PFSK-1 (cell line): ENCODE results near the gene CCDC85C.

Source experiments
- FOXP2 ChIP-seq: optimal IDR thresholded peaks from 2 replicates; pipeline ENCODE3; 2011; ENCODE audit warnings: borderline replicate concordance, control low read depth, inconsistent platforms; ENCODE audit not compliant: insufficient read depth; ENCODE audit errors: extremely low read length, extremely low read depth
- POLR2AphosphoS5 ChIP-seq: IDR thresholded peaks from 2 replicates; pipeline ENCODE4 v1.6.1; 2012; ENCODE audit warnings: low read depth, mild to moderate bottlenecking, control low read depth, low read length, moderate library complexity
- SIN3A ChIP-seq: IDR thresholded peaks from 2 replicates; pipeline ENCODE4 v1.6.1; 2012; ENCODE audit warnings: mild to moderate bottlenecking, low read length, moderate library complexity, borderline replicate concordance; ENCODE audit not compliant: insufficient read depth
- TAF1 ChIP-seq: IDR thresholded peaks from 2 replicates; pipeline ENCODE4 v1.6.1; 2012; ENCODE audit warnings: low read length, control low read depth, borderline replicate concordance; ENCODE audit not compliant: insufficient read depth
- TF ChIP-seq, protein P1 (sequence below), 2 experiments: IDR thresholded peaks; 2 replicates each; pipeline versions ENCODE4 v1.6.1 to v1.8.0; 2011 to 2012; ENCODE audit warnings: low read depth in 2 of 2, low read length in 2 of 2, control low read depth in 1 of 2, inconsistent platforms in 1 of 2, mild to moderate bottlenecking in 1 of 2, moderate library complexity in 1 of 2; ENCODE audit not compliant: insufficient read depth in 1 of 2

CCDC85C gene

DNA sequence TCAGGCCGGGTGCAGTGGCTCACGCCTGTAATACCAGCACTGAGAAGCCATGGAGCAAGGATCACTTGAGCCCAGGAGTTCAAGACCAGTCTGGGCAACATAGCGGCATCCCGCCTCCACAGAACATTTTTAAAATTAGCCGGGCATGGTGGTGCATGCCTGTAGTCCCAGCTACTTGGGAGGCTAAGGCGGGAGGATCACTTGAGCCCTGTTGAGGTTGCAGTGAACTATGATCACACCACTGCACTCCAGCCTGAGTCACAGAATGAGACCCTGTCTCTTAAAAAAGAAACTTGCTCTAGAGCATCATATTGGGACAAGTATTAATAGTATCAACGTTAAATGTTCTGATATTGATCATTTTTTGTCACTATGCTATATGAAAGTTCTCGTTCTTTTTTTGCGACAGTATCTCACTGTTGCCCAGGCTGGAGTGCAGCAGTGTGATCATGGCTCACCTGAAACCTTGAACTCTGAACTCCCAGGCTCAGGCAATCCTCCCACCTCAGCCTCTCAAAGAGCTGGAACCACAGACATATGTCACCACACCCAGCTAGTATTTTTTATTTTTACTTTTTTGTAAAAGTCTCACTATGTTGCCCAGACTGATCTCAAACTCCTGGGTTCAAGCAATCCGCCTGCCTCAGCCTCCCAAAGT lies 47.7 kb downstream of the CCDC85C start:
- TF ChIP-seq TAF1 (no peak), FOXP2 (no peak)

DNA sequence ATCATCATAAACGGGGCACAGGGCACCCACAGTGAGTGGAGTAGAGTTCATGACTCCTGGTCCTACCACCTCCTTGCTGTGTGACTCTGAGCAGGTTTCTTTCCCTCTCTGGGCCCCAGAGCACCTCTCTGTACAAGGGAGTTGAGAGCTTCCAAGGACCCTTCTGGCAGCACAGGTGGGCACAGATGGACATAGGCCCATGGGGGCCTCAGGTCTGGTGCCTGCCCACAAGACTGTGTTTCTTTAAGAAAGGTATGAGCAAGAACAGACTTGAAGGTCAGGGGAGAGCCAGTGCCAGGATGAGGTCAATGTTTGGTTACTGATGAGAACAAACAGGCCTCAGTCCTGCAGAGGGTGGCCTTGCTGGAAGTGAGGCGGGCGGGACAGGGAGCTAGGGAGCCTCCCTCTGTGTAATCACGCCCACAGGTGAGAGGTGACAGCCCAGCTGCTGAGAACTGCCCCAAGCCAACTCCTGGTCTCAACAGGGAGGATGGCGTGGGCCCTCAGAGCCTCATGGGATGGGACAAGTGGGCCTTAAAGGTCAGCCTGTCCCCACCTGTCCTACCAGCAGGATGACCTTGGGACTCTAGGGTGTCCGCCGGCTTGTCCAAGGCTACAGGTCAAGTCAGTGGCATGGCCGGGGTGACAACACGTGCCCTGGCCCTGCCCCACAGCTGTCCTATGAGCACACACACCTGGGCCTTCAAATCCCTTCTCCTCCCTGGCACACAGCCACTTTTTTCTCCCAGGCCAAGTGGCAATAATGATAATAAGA lies 49.1 kb downstream of the CCDC85C start:
- TF ChIP-seq, protein P1, sequence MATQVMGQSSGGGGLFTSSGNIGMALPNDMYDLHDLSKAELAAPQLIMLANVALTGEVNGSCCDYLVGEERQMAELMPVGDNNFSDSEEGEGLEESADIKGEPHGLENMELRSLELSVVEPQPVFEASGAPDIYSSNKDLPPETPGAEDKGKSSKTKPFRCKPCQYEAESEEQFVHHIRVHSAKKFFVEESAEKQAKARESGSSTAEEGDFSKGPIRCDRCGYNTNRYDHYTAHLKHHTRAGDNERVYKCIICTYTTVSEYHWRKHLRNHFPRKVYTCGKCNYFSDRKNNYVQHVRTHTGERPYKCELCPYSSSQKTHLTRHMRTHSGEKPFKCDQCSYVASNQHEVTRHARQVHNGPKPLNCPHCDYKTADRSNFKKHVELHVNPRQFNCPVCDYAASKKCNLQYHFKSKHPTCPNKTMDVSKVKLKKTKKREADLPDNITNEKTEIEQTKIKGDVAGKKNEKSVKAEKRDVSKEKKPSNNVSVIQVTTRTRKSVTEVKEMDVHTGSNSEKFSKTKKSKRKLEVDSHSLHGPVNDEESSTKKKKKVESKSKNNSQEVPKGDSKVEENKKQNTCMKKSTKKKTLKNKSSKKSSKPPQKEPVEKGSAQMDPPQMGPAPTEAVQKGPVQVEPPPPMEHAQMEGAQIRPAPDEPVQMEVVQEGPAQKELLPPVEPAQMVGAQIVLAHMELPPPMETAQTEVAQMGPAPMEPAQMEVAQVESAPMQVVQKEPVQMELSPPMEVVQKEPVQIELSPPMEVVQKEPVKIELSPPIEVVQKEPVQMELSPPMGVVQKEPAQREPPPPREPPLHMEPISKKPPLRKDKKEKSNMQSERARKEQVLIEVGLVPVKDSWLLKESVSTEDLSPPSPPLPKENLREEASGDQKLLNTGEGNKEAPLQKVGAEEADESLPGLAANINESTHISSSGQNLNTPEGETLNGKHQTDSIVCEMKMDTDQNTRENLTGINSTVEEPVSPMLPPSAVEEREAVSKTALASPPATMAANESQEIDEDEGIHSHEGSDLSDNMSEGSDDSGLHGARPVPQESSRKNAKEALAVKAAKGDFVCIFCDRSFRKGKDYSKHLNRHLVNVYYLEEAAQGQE (IDR thresholded peaks at IDR 0.05; ENCODE audit: insufficient read depth in 1 of 2, low read depth in 2 of 2, low read length in 2 of 2) = no peak
- TF ChIP-seq SIN3A = no peak
- TF ChIP-seq TAF1 = no peak
- TF ChIP-seq POLR2AphosphoS5 = no peak
- TF ChIP-seq FOXP2 = no peak

DNA sequence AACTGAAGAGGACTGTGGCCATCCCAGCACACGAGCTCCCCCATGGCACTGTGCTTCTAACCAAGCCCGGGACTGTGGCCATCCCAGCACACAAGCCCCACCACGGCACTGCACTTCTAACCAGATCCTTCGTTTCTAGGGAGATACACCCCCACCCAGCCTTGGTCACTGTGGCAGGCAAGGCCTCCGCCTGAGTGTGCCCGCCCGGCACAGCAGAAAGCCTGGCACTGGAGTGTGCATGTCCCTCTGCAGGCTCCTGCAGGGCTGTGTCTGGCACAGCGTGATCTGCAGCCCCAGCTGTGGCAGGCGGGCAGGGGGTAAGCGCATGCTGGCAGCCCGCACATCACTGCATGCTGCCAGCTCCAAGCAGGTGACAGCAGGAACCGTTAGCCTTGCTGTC lies 49.8 kb downstream of the CCDC85C start:
- TF ChIP-seq, protein P1 (IDR thresholded peaks at IDR 0.05; ENCODE audit: insufficient read depth in 1 of 2, low read depth in 2 of 2, low read length in 2 of 2) = no peak
- TF ChIP-seq FOXP2 = no peak
- no peak for TF ChIP-seq POLR2AphosphoS5
- TF ChIP-seq SIN3A = no peak
- no peak for TF ChIP-seq TAF1

DNA sequence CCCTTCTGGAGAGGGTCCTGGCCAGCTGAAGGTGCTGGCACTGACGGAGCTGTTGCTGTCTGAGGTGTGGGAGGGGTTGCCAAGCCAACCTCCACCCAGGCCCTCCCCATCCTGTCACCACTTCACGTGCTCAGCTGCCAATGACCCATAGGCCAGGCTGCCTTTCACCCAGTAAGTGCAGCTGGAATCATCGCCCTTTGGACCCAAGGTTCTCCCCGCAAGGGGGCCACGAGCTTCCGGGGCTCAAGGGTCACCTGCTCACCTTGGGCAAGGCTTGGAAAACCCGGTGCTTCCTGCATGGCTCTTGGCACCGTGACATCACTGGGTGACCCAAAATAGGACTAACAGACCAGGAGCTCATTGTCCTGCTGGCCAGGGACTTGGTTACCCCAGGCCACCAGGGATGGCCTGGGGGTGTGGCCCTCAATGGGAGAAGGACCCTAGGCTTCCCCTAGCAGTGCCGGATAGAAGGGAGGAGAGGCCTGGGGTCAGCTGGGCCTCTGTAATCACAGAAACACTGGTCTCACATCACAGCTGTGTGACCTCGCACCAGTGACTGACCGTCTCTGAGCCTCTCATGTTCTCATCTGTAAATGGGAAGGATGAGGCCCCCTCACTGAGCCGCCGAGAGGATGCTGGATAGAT lies 51.3 kb downstream of the CCDC85C start:
- TF ChIP-seq, protein P1 (IDR thresholded peaks at IDR 0.05; ENCODE audit: insufficient read depth in 1 of 2, low read depth in 2 of 2, low read length in 2 of 2) = no peak
- no peak for TF ChIP-seq POLR2AphosphoS5
- no peak for TF ChIP-seq FOXP2
- TF ChIP-seq TAF1 = no peak
- no peak for TF ChIP-seq SIN3A

DNA sequence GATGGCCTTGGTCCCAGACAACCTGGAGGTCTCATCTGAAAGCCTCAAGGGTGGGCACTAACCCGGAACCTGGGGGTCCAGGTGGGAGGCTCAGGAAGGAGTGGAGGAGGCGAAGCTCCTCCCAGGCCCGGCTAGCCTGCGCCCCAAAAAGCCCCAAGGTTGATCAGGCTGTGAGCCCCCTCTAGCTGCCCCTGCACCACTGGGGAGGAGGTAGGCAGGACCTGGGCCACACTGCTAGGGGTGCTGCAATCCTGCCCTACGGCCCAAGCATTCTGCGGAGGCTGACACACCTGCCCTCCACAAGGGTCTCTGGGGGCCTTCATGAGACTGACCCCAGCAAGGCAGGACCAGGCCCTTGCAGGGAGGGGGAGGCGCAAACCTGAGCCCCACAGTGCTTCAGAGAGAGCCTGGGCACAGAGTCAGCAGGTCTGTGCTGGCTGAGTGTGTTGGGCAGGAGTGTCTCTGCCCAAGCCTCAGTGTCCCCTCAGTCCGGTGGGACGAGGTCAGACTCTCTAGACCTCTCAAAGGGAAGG lies 51.9 kb downstream of the CCDC85C start:
- TF ChIP-seq SIN3A (no peak), FOXP2 (no peak), POLR2AphosphoS5 (no peak), TAF1 (no peak)
- TF ChIP-seq, protein P1 (IDR thresholded peaks at IDR 0.05; ENCODE audit: insufficient read depth in 1 of 2, low read depth in 2 of 2, low read length in 2 of 2) = no peak
